AG09309 (cell line): ENCODE results near the gene CD1E.

Experiments
- DNase-seq: peaks from one replicate; pipeline ENCODE4 v3.0.0-alpha.2; 2010; ENCODE audit warnings: low read depth
- H3K4me3 ChIP-seq: 2 replicates; pipeline ENCODE4 v1.5.1; 2011; ENCODE audit warnings: mild to moderate bottlenecking, low read depth, low read length, moderate library complexity; ENCODE audit not compliant: control insufficient read depth
- TF ChIP-seq, protein P1 (sequence below): IDR thresholded peaks from 2 replicates; pipeline ENCODE4 v1.5.1; 2011; ENCODE audit warnings: mild to moderate bottlenecking, low read depth, low read length, inconsistent platforms; ENCODE audit not compliant: insufficient read depth, control insufficient read depth; ENCODE audit errors: missing control alignments

CD1E gene

DNA sequence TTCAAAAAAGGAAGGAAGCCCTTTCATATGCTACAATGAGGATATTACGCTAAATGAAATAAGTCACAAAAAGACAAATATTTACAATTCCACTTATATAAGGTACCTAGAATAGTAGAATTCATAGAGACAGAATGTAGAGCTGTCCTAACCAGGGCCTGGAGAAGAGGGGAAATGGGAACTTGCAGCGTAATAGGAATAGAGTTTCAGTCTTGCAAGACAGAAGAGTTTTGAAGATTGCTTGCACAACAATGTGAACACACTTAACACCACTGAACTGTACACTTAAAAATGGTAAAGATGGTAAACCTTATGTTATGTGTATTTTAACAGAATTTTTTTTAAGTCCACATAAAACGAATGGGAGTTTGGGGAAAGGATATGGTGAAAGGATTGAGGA, 25.3 kb upstream of the CD1E start:
- DNase-seq, result no peak
- no peak overlapping the region for H3K4me3 ChIP-seq
- TF ChIP-seq, protein P1, sequence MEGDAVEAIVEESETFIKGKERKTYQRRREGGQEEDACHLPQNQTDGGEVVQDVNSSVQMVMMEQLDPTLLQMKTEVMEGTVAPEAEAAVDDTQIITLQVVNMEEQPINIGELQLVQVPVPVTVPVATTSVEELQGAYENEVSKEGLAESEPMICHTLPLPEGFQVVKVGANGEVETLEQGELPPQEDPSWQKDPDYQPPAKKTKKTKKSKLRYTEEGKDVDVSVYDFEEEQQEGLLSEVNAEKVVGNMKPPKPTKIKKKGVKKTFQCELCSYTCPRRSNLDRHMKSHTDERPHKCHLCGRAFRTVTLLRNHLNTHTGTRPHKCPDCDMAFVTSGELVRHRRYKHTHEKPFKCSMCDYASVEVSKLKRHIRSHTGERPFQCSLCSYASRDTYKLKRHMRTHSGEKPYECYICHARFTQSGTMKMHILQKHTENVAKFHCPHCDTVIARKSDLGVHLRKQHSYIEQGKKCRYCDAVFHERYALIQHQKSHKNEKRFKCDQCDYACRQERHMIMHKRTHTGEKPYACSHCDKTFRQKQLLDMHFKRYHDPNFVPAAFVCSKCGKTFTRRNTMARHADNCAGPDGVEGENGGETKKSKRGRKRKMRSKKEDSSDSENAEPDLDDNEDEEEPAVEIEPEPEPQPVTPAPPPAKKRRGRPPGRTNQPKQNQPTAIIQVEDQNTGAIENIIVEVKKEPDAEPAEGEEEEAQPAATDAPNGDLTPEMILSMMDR, result no peak

DNA sequence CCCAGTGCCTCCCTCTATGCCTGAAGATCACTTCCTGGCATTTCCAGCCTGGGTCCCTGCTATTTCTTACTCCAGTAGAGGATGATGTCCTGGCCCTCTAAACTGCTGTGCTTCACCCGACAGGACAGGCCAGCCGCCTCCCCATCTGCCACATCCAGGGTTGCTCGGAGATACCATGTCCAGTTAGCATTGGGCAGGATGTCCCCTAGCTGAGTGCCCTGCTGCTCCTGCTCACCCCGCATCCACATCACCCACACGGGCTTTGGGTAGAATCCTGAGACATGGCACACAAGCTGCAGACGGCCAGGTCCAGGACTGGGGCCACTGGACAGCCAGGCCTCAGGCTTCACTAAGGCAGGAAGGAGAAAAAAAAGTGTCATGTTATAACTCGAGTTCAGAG, 24.4 kb upstream of the CD1E start:
- TF ChIP-seq, protein P1, result no peak
- no peak for DNase-seq
- no peak overlapping the region for H3K4me3 ChIP-seq

DNA sequence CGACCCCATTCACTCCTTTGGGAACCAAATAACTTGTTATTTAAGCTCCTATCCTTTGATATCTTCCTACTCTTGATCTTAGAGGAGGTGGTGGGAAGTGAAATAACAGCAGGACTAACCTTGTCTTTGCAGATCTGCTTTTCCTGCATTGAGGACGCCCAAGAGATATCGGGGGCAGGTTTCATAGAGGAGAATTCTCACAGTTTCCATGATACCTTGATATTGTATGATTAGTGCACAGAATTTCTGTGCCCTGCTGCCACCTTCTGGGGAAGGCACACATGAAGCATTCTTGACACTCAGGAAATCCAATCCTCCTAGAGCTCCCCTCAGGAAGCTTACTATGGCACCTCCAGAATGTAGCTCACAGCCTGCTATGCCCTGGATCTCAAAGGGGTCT, 24.0 kb upstream of the CD1E start:
- no peak overlapping the region for H3K4me3 ChIP-seq
- TF ChIP-seq, protein P1, result peak; percentile 3
- DNase-seq, result no peak

DNA sequence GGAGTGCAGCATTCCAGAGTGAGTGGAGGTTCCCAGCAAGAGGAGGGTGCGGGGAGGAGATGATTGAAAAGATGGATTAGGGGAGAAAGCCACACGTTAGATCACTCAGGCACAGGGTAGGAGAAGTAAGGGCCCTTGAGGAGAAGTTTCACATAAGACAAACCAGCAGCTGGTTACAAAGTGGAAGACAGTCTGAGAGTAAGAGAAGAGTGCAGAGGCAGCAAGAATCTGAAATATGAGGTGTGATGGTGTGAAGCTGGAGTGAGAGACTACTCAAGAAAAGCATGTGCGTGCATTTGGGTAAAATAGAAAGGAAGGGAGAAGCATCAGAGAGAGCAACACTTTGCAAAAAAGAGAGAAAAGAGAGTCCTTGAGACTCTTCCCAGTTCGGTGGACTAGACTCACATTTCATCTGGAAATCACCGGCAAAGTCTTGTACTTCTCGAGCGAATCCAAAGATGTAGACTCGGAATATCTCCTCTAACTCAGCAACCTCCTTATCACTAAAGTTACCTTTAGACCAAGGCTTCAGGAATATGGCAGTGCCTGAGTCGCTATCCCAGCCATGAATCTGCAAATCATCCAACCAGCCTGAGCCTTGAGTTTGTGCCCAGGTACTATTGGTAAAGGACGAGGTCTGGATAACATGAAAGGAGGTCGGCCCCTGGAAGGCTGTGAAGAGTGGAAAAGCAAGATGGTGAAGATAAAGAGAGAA, 23.1 kb upstream of the CD1E start:
- DNase-seq, result no peak
- no peak overlapping the region for H3K4me3 ChIP-seq
- TF ChIP-seq, protein P1, result no peak

DNA sequence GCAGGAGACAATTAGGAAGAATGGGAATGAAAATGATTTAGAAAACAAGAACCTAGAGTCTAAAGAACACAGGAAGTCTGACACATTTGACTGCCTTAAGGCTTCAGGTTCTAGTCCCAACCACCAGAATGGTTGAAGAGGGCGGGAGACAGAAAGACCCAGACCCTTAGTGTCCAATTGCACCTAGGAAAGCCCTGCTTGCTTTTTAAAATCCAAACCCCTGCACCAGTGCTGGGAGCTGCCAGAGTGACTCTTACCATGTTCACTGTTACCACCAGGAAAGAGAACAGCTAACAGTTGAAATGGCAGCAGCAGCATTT, 22.6 kb upstream of the CD1E start:
- H3K4me3 ChIP-seq, result no peak overlapping the region
- TF ChIP-seq, protein P1, result no peak
- no peak for DNase-seq

DNA sequence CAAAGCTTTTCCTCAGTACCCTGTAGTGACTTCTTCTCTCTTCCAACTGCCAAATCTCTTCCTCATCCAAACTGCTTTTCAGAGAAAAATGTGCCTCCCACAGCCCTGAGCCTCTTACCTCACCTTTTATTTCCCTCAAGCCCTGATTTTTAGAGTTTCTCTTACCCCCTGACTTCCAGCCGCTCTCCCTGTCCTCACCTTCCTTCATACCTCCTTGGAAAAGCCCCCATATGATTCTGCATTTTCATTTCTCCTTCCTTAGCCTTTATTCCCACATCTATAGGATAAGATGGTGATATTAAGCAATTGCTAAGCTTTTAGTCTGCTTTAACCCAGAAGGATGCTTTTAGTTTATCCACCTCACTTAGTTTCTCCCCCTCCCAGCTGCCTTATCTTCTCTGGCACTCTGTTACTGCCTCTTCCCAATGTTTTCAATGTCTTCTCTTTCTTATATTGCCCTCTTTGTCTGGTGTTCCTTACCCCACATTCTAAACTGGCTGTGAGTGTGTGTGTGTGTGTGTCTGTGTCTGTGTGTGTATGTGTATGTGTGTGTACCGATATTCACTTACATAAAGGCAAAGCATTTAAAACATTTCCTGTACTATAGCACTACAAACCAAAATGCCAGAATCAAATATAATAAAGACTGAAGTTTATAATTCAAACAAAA, 22.1 kb upstream of the CD1E start, which contains the start of gene CD1B:
CD1B (minus strand) TSS at position 51 of the 670 bp plus-strand sequence. CDS start 108 bp downstream, outside the sequence.
- no peak for DNase-seq
- TF ChIP-seq, protein P1, result no peak

More for the DNA sequence above, 22.1 kb upstream of the CD1E start, which contains the start of gene CD1B:
- H3K4me3 ChIP-seq, result no peak within 1 kb of the TSS
